GM12878 (cell line): Measurements from ENCODE around the gene ATG13. TPM values are rescaled to one million over a fixed set of nuclear protein-coding genes. Genes with fewer than 3 reads are reported as not detected.

Experiments used
- ATAC-seq: fragments of 200-7000 bp; cut with Tn5 transposase; 3 replicates; pipeline ENCODE4 v1.9.1; 2020; ENCODE audit warnings: mild to moderate bottlenecking, moderate library complexity
- BruUV-seq: library from RNA; stranded (reverse); fragments of 400-500 nt; replicated peaks from 2 replicates; lab custom pipeline; 2021; lab: Mats Ljungman, UMichigan
- CTCF ChIA-PET: fragments of 300-600 bp; sonication (Branson Sonifier 250); formaldehyde crosslinking; extraction: SDS; loops from one replicate; lab custom pipeline; 2021; ENCODE audit warnings: inconsistent platforms; lab: Yijun Ruan, JAX
- POLR2A ChIA-PET: fragments of 350-600 bp; formaldehyde crosslinking; extraction: SDS; loops from one replicate; lab custom pipeline; 2021; ENCODE audit warnings: inconsistent platforms; lab: Charles Lee
- RAD21 ChIA-PET: fragments of 300-600 bp; sonication (Branson Sonifier 250); formaldehyde crosslinking; loops from one replicate; lab custom pipeline; 2023; ENCODE audit warnings: antibody characterized with exemption; ENCODE audit not compliant: unreplicated experiment; lab: Charles Lee
- SMC1A ChIA-PET: fragments of 300-600 bp; sonication (Branson Sonifier 250); formaldehyde crosslinking; loops from one replicate; lab custom pipeline; 2023; ENCODE audit not compliant: unreplicated experiment, uncharacterized antibody; lab: Charles Lee
- DNase-seq: peaks from one replicate; pipeline ENCODE4 v3.0.0-alpha.2; 2011; ENCODE audit warnings: low read depth, low spot score
- FAIRE-seq: peaks from 3 replicates; lab custom pipeline; 2011; peaks lifted over from hg19 to GRCh38; lab: Jason Lieb, UNC
- H2AFZ ChIP-seq: 2 replicates; pipeline ENCODE4 v1.6.0; 2011; ENCODE audit warnings: low read depth, low read length, control low read depth; ENCODE audit not compliant: control insufficient read depth
- H3K27ac ChIP-seq: 2 replicates; pipeline ENCODE4 v1.5.1; 2011; ENCODE audit warnings: control low read depth; ENCODE audit not compliant: control insufficient read depth, insufficient read depth
- H3K27me3 ChIP-seq, 2 experiments: replicated peaks in 1 of 2; 2 replicates each; pipeline versions ENCODE4 v1.6.0 to v1.6.1; 2011; ENCODE audit warnings: low read length in 1 of 2; ENCODE audit not compliant: control insufficient read depth in 2 of 2, insufficient read depth in 2 of 2
- H3K36me3 ChIP-seq, 2 experiments: 2 replicates each; pipeline ENCODE4 v1.5.1; 2011; ENCODE audit warnings: low read length in 1 of 2; ENCODE audit not compliant: control insufficient read depth in 2 of 2, insufficient read depth in 2 of 2
- H3K4me1 ChIP-seq: 2 replicates; pipeline ENCODE4 v1.6.1; 2011; ENCODE audit warnings: mild to moderate bottlenecking, low read length, moderate library complexity, mixed read lengths; ENCODE audit not compliant: control insufficient read depth, insufficient read depth
- H3K4me2 ChIP-seq: 2 replicates; pipeline ENCODE4 v1.6.0; 2011; ENCODE audit warnings: control low read depth; ENCODE audit not compliant: control insufficient read depth, insufficient read depth
- H3K4me3 ChIP-seq: fragments of 200-600 bp; sonication (generic); 2 replicates; pipeline ENCODE4 v1.5.1; 2016
- H3K79me2 ChIP-seq: 2 replicates; pipeline ENCODE4 v1.6.0; 2011; ENCODE audit warnings: low read length; ENCODE audit not compliant: control insufficient read depth, insufficient read depth
- H3K9ac ChIP-seq: 2 replicates; pipeline ENCODE4 v1.8.0; 2011; ENCODE audit warnings: low read length, control low read depth, mixed read lengths; ENCODE audit not compliant: control insufficient read depth, insufficient read depth
- H3K9me3 ChIP-seq: replicated peaks from 3 replicates; pipeline ENCODE4 v1.5.1; 2011; ENCODE audit warnings: mild to moderate bottlenecking, low read length; ENCODE audit not compliant: control insufficient read depth, insufficient read depth
- H4K20me1 ChIP-seq: 2 replicates; pipeline ENCODE4 v1.6.0; 2011; ENCODE audit not compliant: control insufficient read depth, insufficient read depth
- CEBPB ChIP-seq, 2 experiments: fragments of 150-350 bp in 1 of 2; IDR thresholded peaks; 2 replicates each; pipeline ENCODE4 v1.6.1; 2012 to 2014; ENCODE audit warnings: low read depth in 2 of 2, low read length in 2 of 2, borderline replicate concordance in 1 of 2, inconsistent platforms in 1 of 2
- CREM ChIP-seq: IDR thresholded peaks from 2 replicates; pipeline ENCODE4 v1.6.1; 2014; ENCODE audit warnings: antibody characterized with exemption, low read depth
- NFYA ChIP-seq: IDR thresholded peaks from 2 replicates; pipeline ENCODE4 v1.6.1; 2011; ENCODE audit warnings: low read depth, mild to moderate bottlenecking, low read length, improper control_type of control experiment, borderline replicate concordance
- RBBP5 ChIP-seq: fragments of 200-600 bp; sonication (generic); conservative IDR thresholded peaks from 2 replicates; pipeline ENCODE4 v1.6.1; 2016
- RFX5 ChIP-seq: IDR thresholded peaks from 2 replicates; pipeline ENCODE4 v1.6.1; 2011; ENCODE audit warnings: low read depth, low read length, improper control_type of control experiment
- SPI1 ChIP-seq: IDR thresholded peaks from 2 replicates; pipeline ENCODE4 v1.6.1; 2011; ENCODE audit warnings: low read depth, mild to moderate bottlenecking, low read length, moderate library complexity, borderline replicate concordance; ENCODE audit not compliant: insufficient read depth
- ZBTB40 ChIP-seq: fragments of 450-650 bp; IDR thresholded peaks from 2 replicates; pipeline ENCODE4 v1.6.1; 2016; ENCODE audit warnings: mild to moderate bottlenecking, moderate library complexity, borderline replicate concordance
- WGBS: methylation state at CpG from one replicate; pipeline ENCODE4 v1.1.6; 2016; ENCODE audit warnings: low lambda C conversion rate; ENCODE audit not compliant: insufficient replicate concordance, insufficient coverage; ENCODE audit errors: missing lambda C conversion rate; 5-methylcytosine and 5-hydroxymethylcytosine counted together
- in situ Hi-C: fragments of 300-500 bp; cut with MboI; formaldehyde crosslinking; loops from 9 replicates; pipeline ENCODE4 v1.14.3; 2018; ENCODE audit warnings: mixed read lengths
- intact Hi-C: fragments of 100-400 bp; cut with micrococcal nuclease; formaldehyde crosslinking; loops from one replicate; pipeline ENCODE4 v1.14.2; 2022; ENCODE audit not compliant: unreplicated experiment
- polyA plus RNA-seq, 11 experiments: library from polyadenylated mRNA; depleted of rRNA in 4 of 11; unstranded in 6 of 11; stranded (reverse) in 5 of 11; fragments of >200 nt; fragmentation: Nextera tagmentation in 4 of 11; fragmentation: Illumina TruSeq in 1 of 11; extraction: Ambion mirVana in 4 of 11; extraction: Trizol in 1 of 11; gene quantifications; 1 replicate in 1 of 11; 2 replicates in 10 of 11; pipeline versions ENCODE4 v1.2.1 to v1.2.3, GENCODE V29; 2011 to 2016; ENCODE audit warnings: inconsistent platforms in 2 of 11, missing spikeins in 2 of 11, low read depth in 1 of 11
- total RNA-seq, 4 experiments: library from RNA; depleted of rRNA in 3 of 4; stranded (reverse); fragments of >200 nt in 3 of 4; fragmentation: Illumina TruSeq in 1 of 4; extraction: Trizol in 1 of 4; gene quantifications; 2 replicates each; pipeline versions ENCODE4 v1.2.1 to v1.2.3, GENCODE V29; 2013 to 2021

The ATG13 gene
- total and polyA plus RNA-seq, 10 of the 15 experiments (the other 5 are each of a cell fraction or from before 2014, with no cell fraction given), result 10.9 to 61.6 (median 50.9) TPM

- TF ChIP-seq ZBTB40, result no peak
- no peak for TF ChIP-seq CEBPB (IDR thresholded peaks at IDR 0.05; ENCODE audit: borderline replicate concordance in 1 of 2, low read depth in 2 of 2, low read length in 2 of 2)
- TF ChIP-seq SPI1, result no peak
- TF ChIP-seq CREM, result no peak
- no peak for TF ChIP-seq NFYA
- no peak for TF ChIP-seq RBBP5
These were observed 93.5 kb downstream of the ATG13 start (continued) for GRCh38 chr11:46710821-46711269.

GRCh38 chr11:46711303-46711702 is 94.0 kb downstream of the ATG13 start:
- BruUV-seq, result no TSS peak
- POLR2A ChIA-PET, result interaction anchor here (0.6 kb wide), 1 partner anchor 630 kb away, joined by 3 read pairs; no protein-coding TSS in a partner anchor
- Histone ChIP-seq H3K36me3 (no peaks in the 10 kb centered on the region; a peak in 1 of 4 replicates), H3K9me3 (no peaks in the 10 kb centered on the region), H3K9ac (no peak overlapping the region), H3K79me2 (no peaks in the 10 kb centered on the region), H3K27ac (no peak overlapping the region), H3K27me3 (no peaks in the 10 kb centered on the region), H3K4me1 (no peaks in the 10 kb centered on the region), H4K20me1 (no peaks in the 10 kb centered on the region), H3K4me3 (no peak overlapping the region), H3K4me2 (no peak overlapping the region), H2AFZ (no peak overlapping the region)
- SMC1A ChIA-PET, result interaction anchor here (1.6 kb wide), 1 partner anchor 9 kb away, joined by 3 read pairs; no protein-coding TSS in a partner anchor
- no peak for DNase-seq
- in situ Hi-C loops (no loop called here), intact Hi-C loops (no loop called here)
- TF ChIP-seq RFX5, result no peak
- CTCF ChIA-PET, result interaction anchor here (0.6 kb wide), 1 partner anchor 724 kb away, joined by 6 read pairs; no protein-coding TSS in a partner anchor
- ATAC-seq, result no peak
- RAD21 ChIA-PET, result no interaction called here
- FAIRE-seq, result no peak
- 77% methylated on average over 5 of the region's 5 CpGs for WGBS
